Measurements from ENCODE around the gene NBEA.
"Not testable (repeated sequence)": the region's sequence is repeated elsewhere in the genome, so short reads cannot be mapped to it uniquely, and the experiment has no call there.

NBEA gene

DNA sequence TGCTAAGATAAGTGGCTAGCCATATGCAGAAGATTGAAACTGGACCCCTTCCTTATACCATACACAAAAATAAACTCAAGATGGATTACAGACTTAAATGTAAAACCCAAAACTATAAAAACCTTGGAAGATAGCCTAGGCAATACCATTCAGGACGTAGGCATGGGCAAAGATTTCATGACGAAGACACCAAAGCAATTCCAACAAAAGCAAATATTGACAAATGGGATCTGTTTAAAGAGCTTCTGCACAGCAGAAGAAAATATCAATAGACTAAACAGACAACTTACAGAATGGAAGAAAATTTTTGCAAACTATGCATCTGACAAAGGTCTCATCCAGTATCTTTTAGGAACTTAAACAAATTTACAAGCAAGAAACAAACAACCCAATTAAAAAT lies 466.2 kb downstream of the NBEA start:
- not testable (repeated sequence) for DNase-seq

DNA sequence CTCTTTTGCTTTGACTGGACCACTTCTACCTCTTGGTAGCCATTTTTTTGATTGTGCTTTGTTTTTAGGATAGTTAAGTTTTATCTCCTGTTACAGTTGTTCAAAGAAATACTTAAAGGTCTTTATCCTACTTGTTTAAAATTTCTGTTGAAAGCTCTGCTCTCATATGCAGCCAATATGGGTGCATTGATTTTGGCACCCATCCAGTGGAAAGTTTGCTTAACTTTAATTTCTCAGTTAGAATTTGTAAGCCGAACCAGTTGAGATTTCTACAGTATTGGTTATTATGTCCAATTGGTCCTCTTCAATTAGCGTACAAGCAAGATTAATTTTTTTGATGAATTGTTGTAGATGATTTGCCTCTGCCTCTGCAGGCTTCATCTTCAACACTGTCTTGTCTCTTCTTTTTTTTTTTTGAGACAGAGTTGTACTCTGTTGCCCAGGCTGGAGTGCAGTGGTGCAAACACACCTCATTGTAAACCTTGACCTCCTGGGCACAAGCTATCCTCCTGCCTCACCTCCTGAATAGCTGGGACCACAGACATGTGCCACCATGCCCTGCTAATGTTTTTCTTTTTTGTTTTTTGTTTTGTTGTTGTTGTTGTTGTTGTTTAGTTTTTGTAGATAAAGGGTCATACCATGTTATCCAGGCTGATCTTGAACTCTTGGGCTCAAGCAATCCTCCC lies 469.1 kb downstream of the NBEA start:
- DNase-seq, result no peak

- DNase-seq, result no peak
Measured at GRCh38 chr13:35448465-35448864, 506.4 kb downstream of the NBEA start.

- no peak for DNase-seq
Measured at GRCh38 chr13:35449821-35450220, 507.8 kb downstream of the NBEA start.

- DNase-seq, result no peak
Measured at GRCh38 chr13:35455022-35455421, 513.0 kb downstream of the NBEA start.

- no peak for DNase-seq
Measured at GRCh38 chr13:35457258-35457657, 515.2 kb downstream of the NBEA start.

DNA sequence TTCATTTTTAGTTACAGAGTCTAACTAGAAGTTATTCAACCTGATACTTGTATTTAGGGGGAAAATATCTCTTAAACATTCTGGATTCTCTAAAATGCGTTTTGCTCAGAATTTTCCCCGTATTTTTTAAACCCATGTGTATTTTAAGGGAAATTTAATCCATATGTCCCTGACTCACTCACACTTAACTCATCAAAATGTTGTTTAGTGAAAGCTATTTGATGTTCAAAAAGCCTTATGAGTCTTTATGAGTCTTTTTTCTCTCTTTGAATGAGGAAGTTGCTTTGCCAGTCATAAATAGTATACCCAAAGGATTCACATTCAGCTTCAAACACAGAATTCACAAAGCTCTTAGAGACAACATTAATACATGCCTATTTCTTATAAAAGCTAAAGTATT lies 518.0 kb downstream of the NBEA start:
- DNase-seq, result no peak

- DNase-seq, result no peak
Measured at GRCh38 chr13:35465371-35465770, 523.3 kb downstream of the NBEA start.

- no peak for DNase-seq
Measured at GRCh38 chr13:35468195-35468594, 526.1 kb downstream of the NBEA start.

DNA sequence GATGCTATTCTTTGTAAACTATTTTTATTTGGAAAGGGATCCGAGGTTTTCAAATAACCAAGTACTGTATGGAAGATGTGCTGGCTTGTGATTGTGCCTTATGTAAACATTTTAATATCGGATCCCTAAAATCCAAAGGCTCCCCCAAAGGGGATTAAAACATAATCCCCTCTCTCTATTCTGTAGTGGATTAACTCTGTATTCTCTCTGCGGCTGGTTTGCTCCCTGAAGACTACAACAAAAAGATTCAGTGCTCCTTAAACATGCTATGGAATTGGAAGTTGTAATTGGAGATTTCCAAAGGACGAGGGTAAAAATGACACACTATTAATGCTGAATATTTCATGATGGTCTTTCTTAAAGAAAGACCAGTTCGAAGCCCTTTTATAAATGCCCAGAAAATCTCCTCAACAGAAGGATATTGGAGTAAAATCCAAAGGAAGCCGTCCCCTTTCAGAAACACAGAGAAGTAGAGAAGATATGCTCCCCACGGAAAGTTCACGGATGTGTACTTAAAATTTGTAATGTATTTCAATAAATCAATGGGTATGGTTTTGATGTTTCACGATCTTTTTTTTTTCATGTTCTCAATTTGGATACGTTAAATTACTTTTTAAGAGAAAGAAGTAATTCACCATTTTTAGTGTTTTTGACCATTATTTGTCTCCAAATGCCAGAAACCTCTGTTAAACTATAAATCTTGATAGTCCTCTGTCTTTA lies 527.9 kb downstream of the NBEA start:
- no peak for DNase-seq

GRCh38 chr13:35470671-35471661 lies 528.9 kb downstream of the NBEA start:
- no peak for DNase-seq

DNA sequence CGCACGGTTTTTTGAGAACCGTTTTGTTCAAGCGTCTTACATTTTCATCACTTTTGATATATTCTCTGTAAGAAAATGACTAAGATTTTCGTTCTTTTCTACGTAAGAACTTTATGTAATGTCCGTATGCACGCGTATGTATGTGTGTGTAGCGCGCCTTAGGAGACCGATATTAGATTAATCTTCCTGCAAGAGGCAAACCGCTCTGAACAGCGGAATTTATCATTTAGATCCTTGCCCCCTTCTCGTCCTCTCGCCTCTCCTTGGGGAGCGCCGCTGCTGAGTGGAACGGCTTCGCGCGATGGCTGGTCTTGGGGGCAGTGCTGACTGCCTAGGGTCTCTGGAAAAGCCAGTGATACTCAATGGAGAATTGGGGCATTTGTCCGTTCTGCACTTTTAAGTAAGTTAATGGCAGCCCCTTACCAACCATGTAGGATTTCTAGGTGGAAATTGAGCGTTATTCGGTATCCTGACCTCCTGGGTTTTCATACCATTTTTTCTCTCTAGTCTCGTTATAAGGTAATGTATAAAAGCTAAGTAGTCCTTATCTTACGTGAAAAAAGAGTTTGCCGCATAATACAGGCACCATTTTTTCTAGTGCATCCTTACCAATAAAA lies 529.7 kb downstream of the NBEA start:
- DNase-seq, result no peak

- no peak for DNase-seq
Measured at GRCh38 chr13:35472323-35472881, 530.3 kb downstream of the NBEA start.

DNA sequence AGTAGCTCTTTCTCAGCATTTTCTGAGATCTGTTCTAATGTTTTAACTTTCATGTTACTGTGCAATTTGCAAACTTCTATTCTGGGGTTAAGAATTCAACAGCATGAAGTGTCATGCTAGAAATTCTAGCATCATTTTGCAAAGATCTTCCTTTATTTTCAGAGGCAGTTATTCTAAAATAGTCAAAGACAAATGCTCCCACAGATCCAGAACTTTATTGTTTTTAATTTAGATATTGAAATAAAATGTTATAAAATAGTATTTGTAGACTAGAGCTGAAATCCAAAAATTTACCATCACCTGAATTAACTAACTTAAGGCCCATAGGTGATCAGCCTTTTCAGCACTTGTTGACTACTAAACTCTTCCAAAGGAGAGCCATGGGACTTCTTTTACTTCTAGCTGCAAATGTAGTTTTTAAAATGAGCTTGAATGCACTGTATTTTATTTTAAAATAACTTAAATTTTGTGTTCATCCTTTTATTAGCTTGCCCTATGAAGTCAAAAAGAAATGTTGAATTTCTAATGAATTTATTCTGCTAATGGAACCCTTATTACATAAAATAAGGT lies 531.2 kb downstream of the NBEA start:
- no peak for DNase-seq

- no peak for DNase-seq
Measured at GRCh38 chr13:35473802-35474201, 531.7 kb downstream of the NBEA start.

GRCh38 chr13:35474496-35475211 lies 532.6 kb downstream of the NBEA start:
- DNase-seq, result no peak

GRCh38 chr13:35475212-35475959 lies 533.3 kb downstream of the NBEA start:
- no peak for DNase-seq

DNA sequence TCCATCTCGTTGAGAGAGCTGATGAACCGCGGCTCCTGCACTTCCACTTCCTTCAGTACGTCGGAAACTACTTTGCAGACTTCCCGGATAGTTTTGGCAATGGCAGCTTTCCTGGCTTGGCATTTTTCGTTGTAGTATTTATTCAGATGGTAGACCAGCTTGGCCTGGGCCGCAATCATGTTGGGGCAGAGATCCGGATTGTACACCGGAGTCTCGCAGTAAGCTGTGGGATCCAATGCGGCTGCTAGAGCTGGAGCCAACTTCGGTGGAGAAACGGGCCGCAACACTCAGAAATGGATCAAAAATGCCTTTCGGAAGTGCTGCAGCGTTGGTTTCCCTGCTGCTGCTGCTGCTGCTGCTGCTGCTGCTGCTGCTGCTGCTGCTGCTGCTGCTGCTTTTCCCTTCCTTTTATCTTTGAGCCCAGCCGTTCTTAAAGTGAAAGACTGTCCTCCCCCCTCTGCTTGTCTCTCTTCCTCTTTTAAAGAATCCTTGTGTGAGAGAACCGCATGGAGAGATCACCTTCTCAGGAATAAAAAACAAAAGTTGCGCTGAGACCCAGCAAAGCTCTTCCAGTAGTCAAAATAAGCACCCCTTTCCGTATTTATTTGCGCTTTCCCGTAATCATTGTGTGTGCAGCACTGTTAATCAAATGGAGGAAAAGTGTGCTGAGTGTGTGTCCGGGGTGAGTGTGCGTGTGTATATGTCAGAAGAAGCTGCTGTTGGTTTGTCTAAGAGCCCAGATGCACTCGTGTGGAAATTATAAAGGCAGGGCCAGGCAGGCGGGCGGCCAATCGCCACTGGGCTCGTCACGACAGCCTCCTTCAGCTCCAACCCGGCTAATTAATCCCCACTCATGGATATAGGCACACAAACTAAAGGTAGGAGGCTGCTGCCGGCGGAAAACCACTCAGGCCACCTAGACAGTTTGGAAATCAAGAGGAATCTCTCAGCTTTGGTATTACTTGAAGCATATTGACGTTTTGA lies 534.2 kb downstream of the NBEA start, which contains the start of gene MAB21L1:
Gene MAB21L1 (minus strand): TSS at position 730 of the 984 bp plus-strand sequence. CDS start 551 bp downstream, at position 179.
- no peak for DNase-seq

DNA sequence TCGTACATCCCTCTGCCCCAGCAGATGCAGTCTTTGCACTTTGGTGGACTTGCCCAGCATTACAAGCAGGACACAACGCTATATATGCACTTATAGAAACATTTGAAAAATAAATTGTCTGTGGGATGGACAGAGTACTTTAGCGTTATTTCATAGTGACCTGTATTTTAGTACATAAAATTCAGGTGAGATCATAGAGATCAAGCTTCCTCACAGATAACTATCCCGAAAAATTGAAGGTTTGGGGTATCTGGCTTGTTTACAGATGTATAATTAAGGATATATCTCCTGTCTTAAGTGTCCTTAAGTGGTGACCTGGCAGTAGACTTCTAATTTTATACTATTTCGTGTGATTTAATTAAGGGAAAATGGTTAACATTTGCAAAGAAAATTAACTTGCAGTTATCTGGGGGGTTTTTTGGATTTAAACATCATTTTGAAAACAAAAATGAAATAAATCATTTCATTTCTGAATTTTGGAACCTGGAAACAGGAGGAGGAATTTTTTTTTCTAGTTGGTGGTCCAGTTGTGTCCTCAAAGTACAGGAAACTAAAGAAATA lies 535.4 kb downstream of the NBEA start:
- DNase-seq, result no peak
